ENCODE measurements around the gene JMJD7.

JMJD7 gene

GRCh38 chr15:41870689-41871081 lies 42.8 kb downstream of the JMJD7 start:
- Histone ChIP-seq H3K27ac (ENCODE audit: low read depth in 2 of 2, low read length in 2 of 2) (no peak overlapping the region), H3K4me1 (ENCODE audit: control insufficient read depth in 2 of 2, insufficient read depth in 2 of 2, low read length in 2 of 2) (no peaks in the 10 kb centered on the region), H3K9ac (ENCODE audit: low read depth in 1 of 2, low read length in 2 of 2) (no peak overlapping the region), H3K9me3 (ENCODE audit: control insufficient read depth in 2 of 2, low read length in 2 of 2) (no peaks in the 10 kb centered on the region), H3K4me3 (ENCODE audit: low read length in 2 of 2) (no peak overlapping the region), H3K27me3 (ENCODE audit: control insufficient read depth in 2 of 2, insufficient read depth in 2 of 2, low read length in 2 of 2) (no peaks in the 10 kb centered on the region), H3K36me3 (ENCODE audit: control insufficient read depth in 2 of 2, insufficient read depth in 2 of 2, low read length in 2 of 2) (no peaks in the 10 kb centered on the region)

- Histone ChIP-seq H3K9ac (ENCODE audit: low read depth in 1 of 2, low read length in 2 of 2) (no peak overlapping the region), H3K4me1 (ENCODE audit: control insufficient read depth in 2 of 2, insufficient read depth in 2 of 2, low read length in 2 of 2) (no peaks in the 10 kb centered on the region), H3K9me3 (ENCODE audit: control insufficient read depth in 2 of 2, low read length in 2 of 2) (no peaks in the 10 kb centered on the region), H3K4me3 (ENCODE audit: low read length in 2 of 2) (no peak overlapping the region), H3K27ac (ENCODE audit: low read depth in 2 of 2, low read length in 2 of 2) (no peak overlapping the region), H3K36me3 (ENCODE audit: control insufficient read depth in 2 of 2, insufficient read depth in 2 of 2, low read length in 2 of 2) (no peaks in the 10 kb centered on the region), H3K27me3 (ENCODE audit: control insufficient read depth in 2 of 2, insufficient read depth in 2 of 2, low read length in 2 of 2) (no peaks in the 10 kb centered on the region)
Observed at GRCh38 chr15:41871175-41871905, 43.4 kb downstream of the JMJD7 start.

GRCh38 chr15:41872166-41872747 lies 44.4 kb downstream of the JMJD7 start:
- no peaks in the 10 kb centered on the region for H3K36me3 ChIP-seq (ENCODE audit: control insufficient read depth in 2 of 2, insufficient read depth in 2 of 2, low read length in 2 of 2)
- no peak overlapping the region for H3K9ac ChIP-seq (ENCODE audit: low read depth in 1 of 2, low read length in 2 of 2)
- H3K27me3 ChIP-seq (ENCODE audit: control insufficient read depth in 2 of 2, insufficient read depth in 2 of 2, low read length in 2 of 2) = no peaks in the 10 kb centered on the region
- H3K27ac ChIP-seq (ENCODE audit: low read depth in 2 of 2, low read length in 2 of 2) = no peak overlapping the region
- no peaks in the 10 kb centered on the region for H3K9me3 ChIP-seq (ENCODE audit: control insufficient read depth in 2 of 2, low read length in 2 of 2)
- H3K4me3 ChIP-seq (ENCODE audit: low read length in 2 of 2) = no peak overlapping the region
- H3K4me1 ChIP-seq (ENCODE audit: control insufficient read depth in 2 of 2, insufficient read depth in 2 of 2, low read length in 2 of 2) = no peaks in the 10 kb centered on the region

GRCh38 chr15:41873711-41874110 lies 45.8 kb downstream of the JMJD7 start:
- H3K27me3 ChIP-seq (ENCODE audit: control insufficient read depth in 2 of 2, insufficient read depth in 2 of 2, low read length in 2 of 2) = no peaks in the 10 kb centered on the region
- no peaks in the 10 kb centered on the region for H3K4me1 ChIP-seq (ENCODE audit: control insufficient read depth in 2 of 2, insufficient read depth in 2 of 2, low read length in 2 of 2)
- no peak overlapping the region for H3K27ac ChIP-seq (ENCODE audit: low read depth in 2 of 2, low read length in 2 of 2)
- H3K9ac ChIP-seq (ENCODE audit: low read depth in 1 of 2, low read length in 2 of 2) = no peak overlapping the region
- H3K36me3 ChIP-seq (ENCODE audit: control insufficient read depth in 2 of 2, insufficient read depth in 2 of 2, low read length in 2 of 2) = no peaks in the 10 kb centered on the region
- no peak overlapping the region for H3K4me3 ChIP-seq (ENCODE audit: low read length in 2 of 2)
- no peaks in the 10 kb centered on the region for H3K9me3 ChIP-seq (ENCODE audit: control insufficient read depth in 2 of 2, low read length in 2 of 2)

- H3K9me3 ChIP-seq (ENCODE audit: control insufficient read depth in 2 of 2, low read length in 2 of 2) = no peaks in the 10 kb centered on the region
- no peak overlapping the region for H3K4me3 ChIP-seq (ENCODE audit: low read length in 2 of 2)
- H3K36me3 ChIP-seq (ENCODE audit: control insufficient read depth in 2 of 2, insufficient read depth in 2 of 2, low read length in 2 of 2) = no peaks in the 10 kb centered on the region
- no peaks in the 10 kb centered on the region for H3K4me1 ChIP-seq (ENCODE audit: control insufficient read depth in 2 of 2, insufficient read depth in 2 of 2, low read length in 2 of 2)
- H3K27me3 ChIP-seq (ENCODE audit: control insufficient read depth in 2 of 2, insufficient read depth in 2 of 2, low read length in 2 of 2) = no peaks in the 10 kb centered on the region
- no peak overlapping the region for H3K27ac ChIP-seq (ENCODE audit: low read depth in 2 of 2, low read length in 2 of 2)
- no peak overlapping the region for H3K9ac ChIP-seq (ENCODE audit: low read depth in 1 of 2, low read length in 2 of 2)
Observed at GRCh38 chr15:41874736-41875135, 46.8 kb downstream of the JMJD7 start.

GRCh38 chr15:41876007-41876406 lies 48.1 kb downstream of the JMJD7 start:
- Histone ChIP-seq H3K27me3 (ENCODE audit: control insufficient read depth in 2 of 2, insufficient read depth in 2 of 2, low read length in 2 of 2) (peaks cover 2 to 4% of the 10 kb centered on the region in 2 donors), H3K4me1 (ENCODE audit: control insufficient read depth in 2 of 2, insufficient read depth in 2 of 2, low read length in 2 of 2) (no peaks in the 10 kb centered on the region), H3K9me3 (ENCODE audit: control insufficient read depth in 2 of 2, low read length in 2 of 2) (no peaks in the 10 kb centered on the region), H3K9ac (ENCODE audit: low read depth in 1 of 2, low read length in 2 of 2) (no peak overlapping the region), H3K27ac (ENCODE audit: low read depth in 2 of 2, low read length in 2 of 2) (no peak overlapping the region), H3K4me3 (ENCODE audit: low read length in 2 of 2) (no peak overlapping the region), H3K36me3 (ENCODE audit: control insufficient read depth in 2 of 2, insufficient read depth in 2 of 2, low read length in 2 of 2) (no peaks in the 10 kb centered on the region)

- Histone ChIP-seq H3K9ac (ENCODE audit: low read depth in 1 of 2, low read length in 2 of 2) (no peak overlapping the region), H3K27me3 (ENCODE audit: control insufficient read depth in 2 of 2, insufficient read depth in 2 of 2, low read length in 2 of 2) (peaks cover 4 to 9% of the 10 kb centered on the region in 2 donors), H3K27ac (ENCODE audit: low read depth in 2 of 2, low read length in 2 of 2) (no peak overlapping the region), H3K4me3 (ENCODE audit: low read length in 2 of 2) (no peak overlapping the region), H3K4me1 (ENCODE audit: control insufficient read depth in 2 of 2, insufficient read depth in 2 of 2, low read length in 2 of 2) (no peaks in the 10 kb centered on the region), H3K36me3 (ENCODE audit: control insufficient read depth in 2 of 2, insufficient read depth in 2 of 2, low read length in 2 of 2) (no peaks in the 10 kb centered on the region), H3K9me3 (ENCODE audit: control insufficient read depth in 2 of 2, low read length in 2 of 2) (no peaks in the 10 kb centered on the region)
Observed at GRCh38 chr15:41876689-41877088, 48.8 kb downstream of the JMJD7 start.

GRCh38 chr15:41877631-41878354 lies 49.9 kb downstream of the JMJD7 start:
- H3K9me3 ChIP-seq (ENCODE audit: control insufficient read depth in 2 of 2, low read length in 2 of 2) = no peaks in the 10 kb centered on the region
- no peak overlapping the region for H3K9ac ChIP-seq (ENCODE audit: low read depth in 1 of 2, low read length in 2 of 2)
- H3K27me3 ChIP-seq (ENCODE audit: control insufficient read depth in 2 of 2, insufficient read depth in 2 of 2, low read length in 2 of 2) = peaks cover 4 to 11% of the 10 kb centered on the region in 2 donors
- H3K4me3 ChIP-seq (ENCODE audit: low read length in 2 of 2) = no peak overlapping the region
- H3K27ac ChIP-seq (ENCODE audit: low read depth in 2 of 2, low read length in 2 of 2) = no peak overlapping the region
- H3K4me1 ChIP-seq (ENCODE audit: control insufficient read depth in 2 of 2, insufficient read depth in 2 of 2, low read length in 2 of 2) = peaks cover 0 to 3% of the 10 kb centered on the region in 2 donors
- no peaks in the 10 kb centered on the region for H3K36me3 ChIP-seq (ENCODE audit: control insufficient read depth in 2 of 2, insufficient read depth in 2 of 2, low read length in 2 of 2)

- Histone ChIP-seq H3K27me3 (ENCODE audit: control insufficient read depth in 2 of 2, insufficient read depth in 2 of 2, low read length in 2 of 2) (peaks cover 4 to 11% of the 10 kb centered on the region in 2 donors), H3K36me3 (ENCODE audit: control insufficient read depth in 2 of 2, insufficient read depth in 2 of 2, low read length in 2 of 2) (no peaks in the 10 kb centered on the region), H3K27ac (ENCODE audit: low read depth in 2 of 2, low read length in 2 of 2) (no peak overlapping the region), H3K4me1 (ENCODE audit: control insufficient read depth in 2 of 2, insufficient read depth in 2 of 2, low read length in 2 of 2) (peaks cover 0 to 3% of the 10 kb centered on the region in 2 donors), H3K9ac (ENCODE audit: low read depth in 1 of 2, low read length in 2 of 2) (no peak overlapping the region), H3K9me3 (ENCODE audit: control insufficient read depth in 2 of 2, low read length in 2 of 2) (no peaks in the 10 kb centered on the region), H3K4me3 (ENCODE audit: low read length in 2 of 2) (no peak overlapping the region)
Observed at GRCh38 chr15:41878355-41878699, 50.4 kb downstream of the JMJD7 start.

GRCh38 chr15:41879321-41879845 lies 51.5 kb downstream of the JMJD7 start:
- Histone ChIP-seq H3K27me3 (ENCODE audit: control insufficient read depth in 2 of 2, insufficient read depth in 2 of 2, low read length in 2 of 2) (peaks cover 4 to 11% of the 10 kb centered on the region in 2 donors), H3K27ac (ENCODE audit: low read depth in 2 of 2, low read length in 2 of 2) (no peak overlapping the region), H3K9me3 (ENCODE audit: control insufficient read depth in 2 of 2, low read length in 2 of 2) (no peaks in the 10 kb centered on the region), H3K4me3 (ENCODE audit: low read length in 2 of 2) (no peak overlapping the region), H3K9ac (ENCODE audit: low read depth in 1 of 2, low read length in 2 of 2) (no peak overlapping the region), H3K4me1 (ENCODE audit: control insufficient read depth in 2 of 2, insufficient read depth in 2 of 2, low read length in 2 of 2) (peaks cover 0 to 3% of the 10 kb centered on the region in 2 donors), H3K36me3 (ENCODE audit: control insufficient read depth in 2 of 2, insufficient read depth in 2 of 2, low read length in 2 of 2) (no peaks in the 10 kb centered on the region)

All from mucosa of rectum (tissue), 2 donors.